NT2/D1 (cell line): ENCODE results near the gene TAF10.

Experiments
- SUZ12 ChIP-seq: IDR thresholded peaks from 2 replicates; pipeline ENCODE4 v1.6.1; 2011; ENCODE audit not compliant: insufficient read length, insufficient read depth; ENCODE audit errors: extremely low read depth
- YY1 ChIP-seq: IDR thresholded peaks from 2 replicates; pipeline ENCODE4 v1.6.1; 2011; ENCODE audit not compliant: insufficient read length, insufficient read depth
- ZNF274 ChIP-seq: IDR thresholded peaks from 2 replicates; pipeline ENCODE4 v1.6.1; 2011; ENCODE audit warnings: mild to moderate bottlenecking, low read depth, low read length

GRCh38 chr11:6625156-6625831 lies 13.3 kb upstream of the TAF10 start:
- no peak for TF ChIP-seq ZNF274
- no peak for TF ChIP-seq YY1
- no peak for TF ChIP-seq SUZ12
